Measurements from ENCODE around the gene DNAH14. TPM values are rescaled to one million over a fixed set of nuclear protein-coding genes. Genes with fewer than 3 reads are reported as not detected.
A peak's percentile ranks its signal among the peaks of the same experiment; 100 is the strongest.

Gene DNAH14
- total RNA-seq, 2 donors from 2014 or later, result 36.6 to 41.6 TPM

GRCh38 chr1:225318706-225319575, 389.5 kb downstream of the DNAH14 start:
- Mint-ChIP-seq H3K36me3 (ENCODE audit: low read depth) (no peaks in the 10 kb centered on the region), H3K4me3 (no peak overlapping the region), H3K9me3 (no peaks in the 10 kb centered on the region), H3K27me3 (ENCODE audit: insufficient read depth) (peaks cover 2% of the 10 kb centered on the region), H3K4me1 (peaks cover 3% of the 10 kb centered on the region), H3K27ac (no peak overlapping the region)
- WGBS, 2 experiments (ENCODE audit: insufficient coverage in 1 of 2, insufficient read length in 1 of 2), result 38 to 58% methylated on average over 1 to 2 of the region's 4 CpGs
- Histone ChIP-seq H3K4me3 (ENCODE audit: low read length) (no peak overlapping the region), H3K27ac (ENCODE audit: low read depth, low read length) (no peak overlapping the region), H3K9ac (ENCODE audit: extremely low read depth, low read length, poor library complexity, severe bottlenecking) (no peak overlapping the region), H3K36me3 (ENCODE audit: control insufficient read depth, insufficient read depth, low read length) (no peaks in the 10 kb centered on the region), H3K4me1 (ENCODE audit: control insufficient read depth, insufficient read depth, low read length) (no peaks in the 10 kb centered on the region), H3K9me3 (ENCODE audit: control insufficient read depth, low read length) (no peaks in the 10 kb centered on the region), H3K27me3 (ENCODE audit: control insufficient read depth, insufficient read depth, low read length, poor library complexity, severe bottlenecking) (no peaks in the 10 kb centered on the region)
- peak; percentile 90 for TF ChIP-seq CTCF (conservative IDR thresholded peaks at IDR 0.05)
- peak; percentile 75 for DNase-seq

- Histone ChIP-seq H3K27ac (ENCODE audit: low read depth, low read length) (no peak overlapping the region), H3K4me1 (ENCODE audit: control insufficient read depth, insufficient read depth, low read length) (no peaks in the 10 kb centered on the region), H3K9me3 (ENCODE audit: control insufficient read depth, low read length) (no peaks in the 10 kb centered on the region), H3K36me3 (ENCODE audit: control insufficient read depth, insufficient read depth, low read length) (no peaks in the 10 kb centered on the region), H3K9ac (ENCODE audit: extremely low read depth, low read length, poor library complexity, severe bottlenecking) (no peak overlapping the region), H3K4me3 (ENCODE audit: low read length) (no peak overlapping the region), H3K27me3 (ENCODE audit: control insufficient read depth, insufficient read depth, low read length, poor library complexity, severe bottlenecking) (no peaks in the 10 kb centered on the region)
- H3K27ac Mint-ChIP-seq, result no peak overlapping the region
- TF ChIP-seq CTCF (conservative IDR thresholded peaks at IDR 0.05), result no peak
- peaks cover 3% of the 10 kb centered on the region for H3K4me1 Mint-ChIP-seq
- peaks cover 2% of the 10 kb centered on the region for H3K27me3 Mint-ChIP-seq (ENCODE audit: insufficient read depth)
- H3K36me3 Mint-ChIP-seq (ENCODE audit: low read depth), result no peaks in the 10 kb centered on the region
- no peak overlapping the region for H3K4me3 Mint-ChIP-seq
- no peaks in the 10 kb centered on the region for H3K9me3 Mint-ChIP-seq
- DNase-seq, result no peak
Observed at GRCh38 chr1:225319871-225320270, 390.4 kb downstream of the DNAH14 start.

- H3K9me3 Mint-ChIP-seq, result peaks cover 1% of the 10 kb centered on the region
- Histone ChIP-seq H3K27me3 (ENCODE audit: control insufficient read depth, insufficient read depth, low read length, poor library complexity, severe bottlenecking) (no peaks in the 10 kb centered on the region), H3K27ac (ENCODE audit: low read depth, low read length) (no peak overlapping the region), H3K9me3 (ENCODE audit: control insufficient read depth, low read length) (peaks cover 3% of the 10 kb centered on the region), H3K36me3 (ENCODE audit: control insufficient read depth, insufficient read depth, low read length) (no peaks in the 10 kb centered on the region), H3K4me1 (ENCODE audit: control insufficient read depth, insufficient read depth, low read length) (no peaks in the 10 kb centered on the region), H3K9ac (ENCODE audit: extremely low read depth, low read length, poor library complexity, severe bottlenecking) (no peak overlapping the region), H3K4me3 (ENCODE audit: low read length) (no peak overlapping the region)
- no peaks in the 10 kb centered on the region for H3K36me3 Mint-ChIP-seq (ENCODE audit: low read depth)
- H3K4me1 Mint-ChIP-seq, result peaks cover 3% of the 10 kb centered on the region
- no peak overlapping the region for H3K27ac Mint-ChIP-seq
- peaks cover under 1% of the 10 kb centered on the region for H3K27me3 Mint-ChIP-seq (ENCODE audit: insufficient read depth)
- no peak for TF ChIP-seq CTCF (conservative IDR thresholded peaks at IDR 0.05)
- no peak for DNase-seq
- H3K4me3 Mint-ChIP-seq, result no peak overlapping the region
- WGBS, 2 experiments (ENCODE audit: insufficient coverage in 1 of 2, insufficient read length in 1 of 2), result 93 to 100% methylated on average over 2 to 4 of the region's 4 CpGs
Observed at GRCh38 chr1:225321784-225322183, 392.3 kb downstream of the DNAH14 start.
